Measurements from ENCODE around the gene SRRM2. TPM values are rescaled to one million over a fixed set of nuclear protein-coding genes. Genes with fewer than 3 reads are reported as not detected.

Gene SRRM2
- total and polyA plus RNA-seq, 9 of the 15 experiments (the other 6 are each of a cell fraction or from before 2014, with no cell fraction given): 26.7 to 563 (median 81.1) TPM

- Histone ChIP-seq H3K9me3 (replicated peaks; ENCODE audit: control insufficient read depth, insufficient read depth, low read depth, low read length) (no peaks in the 10 kb centered on the region), H3K79me2 (ENCODE audit: control insufficient read depth, insufficient read depth, low read length) (peaks cover 37% of the 10 kb centered on the region), H3K9ac (ENCODE audit: insufficient read depth in 1 of 2, low read depth in 2 of 2, low read length in 2 of 2) (peak overlapping the region; percentile 99 to 100), H3K36me3 (ENCODE audit: control insufficient read depth, insufficient read depth, low read length) (peaks cover 36% of the 10 kb centered on the region), H3K9me1 (ENCODE audit: control insufficient read depth, insufficient read depth, low read length) (no peaks in the 10 kb centered on the region), H3K4me2 (ENCODE audit: insufficient read depth, low read length) (peak overlapping the region; percentile 93), H3K4me3 (peak overlapping the region; percentile 97), H2AFZ (ENCODE audit: low read depth, low read length) (peak overlapping the region; percentile 73), H3K4me1 (replicated peaks in 1 of 2; ENCODE audit: control insufficient read depth in 2 of 2, insufficient read depth in 2 of 2, low read length in 2 of 2) (peaks cover 10 to 36% of the 10 kb centered on the region in 2 experiments; a peak in 4 of 5 replicates), H4K20me1 (replicated peaks; ENCODE audit: control insufficient read depth, insufficient read depth, low read length) (no peaks in the 10 kb centered on the region; the same call in 1 of the 2 replicates), H3K27ac (ENCODE audit: extremely low read depth, low read depth, low read length) (peak overlapping the region; percentile 98), H3K27me3 (ENCODE audit: control insufficient read depth in 2 of 2, insufficient read depth in 2 of 2, low read length in 2 of 2) (no peaks in the 10 kb centered on the region)
- ATAC-seq (peak; percentile 61), FAIRE-seq (no peak), DNase-seq (ENCODE audit: extremely low read depth in 1 of 4, low spot score in 3 of 4) (peak in 1 of 4 experiments; percentile 36)
- POLR2A ChIA-PET: interaction anchor here (0.6 to 3.9 kb wide), 21 partner anchors 9 to 791 kb away, joined by 3 to 28 read pairs (median 5); partner anchors contain the start of genes PRSS33 and SRRM2
- CTCF ChIA-PET (ENCODE audit: low intra/inter-chr PET ratio): no interaction called here
- BruUV-seq (replicated peaks): no TSS peak
- WGBS (ENCODE audit: insufficient coverage, low coverage, missing lambda C conversion rate): 15% methylated on average over 27 of the region's 27 CpGs
- in situ Hi-C loops (cut with MboI) (no loop called here), intact Hi-C loops (cut with micrococcal nuclease) (loop anchor here (5.0 kb wide), 1 partner anchor 39 kb away; the partner anchor contains the start of gene PRSS21)
- TF ChIP-seq ZNF740 (CRISPR knock-in tag; IDR thresholded peaks at IDR 0.05) (peak; percentile 72), ZNF740 (tag; IDR thresholded peaks at IDR 0.05) (no peak), ZNF408 (CRISPR knock-in tag; IDR thresholded peaks at IDR 0.05; ENCODE audit: low read depth) (no peak), CREB5 (CRISPR knock-in tag; IDR thresholded peaks at IDR 0.05) (no peak), ZNF511 (CRISPR knock-in tag; IDR thresholded peaks at IDR 0.05) (peak; percentile 44; the same call in 1 of the 2 replicates), ARID4B (CRISPR knock-in tag; IDR thresholded peaks at IDR 0.05) (0 out of 2 replicates have a peak, but pooled peaks have one; percentile 9), ZNF830 (CRISPR knock-in tag; IDR thresholded peaks at IDR 0.05) (no peak), ZNF696 (CRISPR knock-in tag; conservative IDR thresholded peaks at IDR 0.05) (0 out of 2 replicates have a peak, but pooled peaks have one; percentile 32), POU5F1 (IDR thresholded peaks at IDR 0.05; ENCODE audit: borderline replicate concordance, low read depth, low read length, partially characterized antibody) (no peak), ZC3H8 (IDR thresholded peaks at IDR 0.05) (0 out of 2 replicates have a peak, but pooled peaks have one; percentile 55), FOXM1 (IDR thresholded peaks at IDR 0.05; ENCODE audit: low read depth) (no peak), FOXM1 (CRISPR knock-in tag; IDR thresholded peaks at IDR 0.05; ENCODE audit: low read depth) (no peak), PTBP1 (IDR thresholded peaks at IDR 0.05; ENCODE audit: low read depth, low read length) (no peak), FOXJ3 (CRISPR knock-in tag; IDR thresholded peaks at IDR 0.05) (no peak)
Measured at GRCh38 chr16:2777903-2778629, 25.6 kb downstream of the SRRM2 start.
